ENCODE data around the gene ABHD17A.

- TF ChIP-seq CTCF (IDR thresholded peaks at IDR 0.05) (no peak), POLR2A (IDR thresholded peaks at IDR 0.05) (no peak)
Measured at GRCh38 chr19:1896508-1896907, 11.2 kb upstream of the ABHD17A start.
